ENCODE measurements around the gene CHD6.

DNA sequence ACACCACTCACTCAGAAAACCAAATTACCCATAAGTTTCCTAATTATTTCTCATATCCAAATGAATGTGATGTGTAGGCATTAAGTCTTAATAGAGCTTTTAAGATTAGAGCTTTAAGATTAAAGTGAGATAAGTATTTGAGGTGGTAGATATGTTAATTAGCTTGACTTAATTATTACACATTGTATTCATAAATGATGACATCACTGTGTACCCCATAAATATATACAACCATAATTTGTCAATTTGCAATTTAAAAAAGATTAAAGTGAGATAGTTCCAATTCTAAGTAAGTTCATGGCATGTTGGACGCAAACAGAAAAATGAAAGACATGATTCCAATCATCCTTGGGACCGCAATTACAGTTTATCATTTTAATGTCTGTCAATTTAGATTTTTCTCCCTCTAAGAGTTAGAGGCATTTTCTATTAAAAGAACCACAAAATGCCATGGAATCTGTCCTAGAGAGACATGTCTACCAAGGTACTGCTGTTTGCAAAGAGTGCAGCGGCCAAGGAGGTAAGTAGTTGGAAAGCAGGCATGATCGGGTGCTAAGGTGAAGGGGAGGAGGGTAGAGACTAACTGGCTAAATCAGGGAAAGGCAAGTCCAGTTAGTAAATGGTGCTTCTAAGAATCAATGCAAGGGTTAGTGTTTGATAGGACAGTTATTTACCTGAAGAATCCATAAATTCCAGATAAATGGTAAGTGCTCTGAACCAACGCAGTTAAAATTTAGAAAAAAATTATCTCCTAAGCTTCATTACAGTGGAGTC lies 65.7 kb downstream of the CHD6 start:
- no peak for TF ChIP-seq CTCF (conservative IDR thresholded peaks at IDR 0.05)
- no peak for TF ChIP-seq ZFX (IDR thresholded peaks at IDR 0.05)

Data from C4-2B (cell line).